Astrocyte of the spinal cord (primary cell): ENCODE measurements around the gene CSTPP1.

Source experiments
- DNase-seq: peaks from one replicate; pipeline ENCODE4 v3.0.0; 2011; ENCODE audit warnings: low read depth, low spot score
- H3K4me3 ChIP-seq: 2 replicates; pipeline ENCODE4 v1.5.1; 2011; ENCODE audit warnings: low read depth, mild to moderate bottlenecking, low read length, moderate library complexity
- in situ Hi-C: cut with HindIII; loops from 2 replicates; pipeline ENCODE4 v1.10.0; 2017; ENCODE audit warnings: low sequenced_read_pairs
- TF ChIP-seq, protein P1 (sequence below): IDR thresholded peaks from 2 replicates; pipeline ENCODE4 v1.5.1; 2012; ENCODE audit warnings: low read depth, mild to moderate bottlenecking, low read length, inconsistent platforms

The CSTPP1 gene

DNA sequence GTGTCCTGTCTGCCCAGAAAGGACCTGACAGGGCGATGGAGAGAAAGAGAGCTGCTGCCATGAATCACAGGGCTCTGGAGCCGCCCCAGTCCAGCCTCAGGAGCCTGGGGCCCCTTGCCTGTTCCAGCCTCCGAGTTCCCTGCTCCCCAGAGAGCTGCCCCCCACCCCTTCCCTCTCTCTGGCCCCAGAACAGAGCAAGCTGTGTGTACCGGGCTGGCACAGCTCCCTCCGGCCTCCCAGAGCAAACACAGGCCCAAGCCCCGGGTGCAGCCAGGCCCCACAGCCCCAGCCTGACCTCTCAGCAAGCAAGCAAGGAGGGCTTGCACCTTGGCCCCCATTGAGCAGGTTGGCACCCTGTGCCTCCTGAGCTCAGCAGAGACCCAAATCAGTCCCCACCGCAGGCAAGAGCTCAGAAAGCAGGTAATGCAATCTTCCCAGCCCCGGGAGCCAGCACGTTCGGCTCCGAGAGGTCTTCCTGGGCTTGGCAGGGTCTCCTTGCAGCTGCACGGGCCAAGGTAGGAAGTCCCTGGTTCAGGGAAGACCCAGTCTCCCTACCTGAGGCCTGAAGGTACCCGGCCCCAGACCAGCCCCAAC, 248.2 kb downstream of the CSTPP1 start:
- in situ Hi-C loops: no loop called here
- H3K4me3 ChIP-seq: peak overlapping the region; percentile 65
- no peak for DNase-seq
- TF ChIP-seq, protein P1, sequence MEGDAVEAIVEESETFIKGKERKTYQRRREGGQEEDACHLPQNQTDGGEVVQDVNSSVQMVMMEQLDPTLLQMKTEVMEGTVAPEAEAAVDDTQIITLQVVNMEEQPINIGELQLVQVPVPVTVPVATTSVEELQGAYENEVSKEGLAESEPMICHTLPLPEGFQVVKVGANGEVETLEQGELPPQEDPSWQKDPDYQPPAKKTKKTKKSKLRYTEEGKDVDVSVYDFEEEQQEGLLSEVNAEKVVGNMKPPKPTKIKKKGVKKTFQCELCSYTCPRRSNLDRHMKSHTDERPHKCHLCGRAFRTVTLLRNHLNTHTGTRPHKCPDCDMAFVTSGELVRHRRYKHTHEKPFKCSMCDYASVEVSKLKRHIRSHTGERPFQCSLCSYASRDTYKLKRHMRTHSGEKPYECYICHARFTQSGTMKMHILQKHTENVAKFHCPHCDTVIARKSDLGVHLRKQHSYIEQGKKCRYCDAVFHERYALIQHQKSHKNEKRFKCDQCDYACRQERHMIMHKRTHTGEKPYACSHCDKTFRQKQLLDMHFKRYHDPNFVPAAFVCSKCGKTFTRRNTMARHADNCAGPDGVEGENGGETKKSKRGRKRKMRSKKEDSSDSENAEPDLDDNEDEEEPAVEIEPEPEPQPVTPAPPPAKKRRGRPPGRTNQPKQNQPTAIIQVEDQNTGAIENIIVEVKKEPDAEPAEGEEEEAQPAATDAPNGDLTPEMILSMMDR: no peak

DNA sequence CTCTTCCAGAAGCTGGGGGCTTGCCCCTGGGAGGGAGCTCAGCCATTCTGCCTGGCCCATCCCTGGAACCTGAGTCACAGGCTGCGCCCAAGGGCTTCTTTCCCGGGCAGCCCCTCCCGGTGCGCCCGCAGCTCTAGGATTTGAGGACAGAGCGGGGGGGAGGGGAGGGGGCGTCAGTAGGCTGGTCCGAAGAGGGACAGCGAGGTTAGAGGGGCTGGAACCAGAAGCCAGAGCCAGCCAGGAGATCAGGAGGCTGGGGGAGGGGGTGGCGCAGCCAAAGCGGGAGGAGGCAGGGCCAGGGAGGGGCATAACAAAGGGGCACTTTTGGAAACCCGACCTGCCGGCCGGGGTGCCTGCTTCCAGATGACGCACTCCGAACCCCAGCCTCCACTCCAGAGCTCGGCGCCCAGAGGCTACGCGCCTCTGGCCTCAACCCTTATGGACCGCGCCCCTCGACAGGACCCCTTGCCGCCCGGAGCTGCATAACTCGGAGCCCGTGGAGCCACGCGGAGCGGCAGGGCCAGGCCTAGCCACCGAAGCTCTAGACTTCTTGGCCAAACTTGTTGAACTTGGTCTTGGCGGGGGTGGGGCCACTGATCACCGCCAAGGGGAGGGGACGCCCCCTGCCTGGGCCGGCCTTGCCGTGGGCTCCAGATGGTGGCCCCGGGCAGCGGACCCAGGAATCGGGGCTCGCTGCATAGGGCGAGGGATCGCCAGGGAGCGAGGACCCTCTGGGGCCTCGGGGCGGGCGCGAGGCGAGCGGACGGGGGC, 248.9 kb downstream of the CSTPP1 start:
- TF ChIP-seq, protein P1: no peak
- peak; percentile 60 for DNase-seq
- peak overlapping the region; percentile 65 for H3K4me3 ChIP-seq

DNA sequence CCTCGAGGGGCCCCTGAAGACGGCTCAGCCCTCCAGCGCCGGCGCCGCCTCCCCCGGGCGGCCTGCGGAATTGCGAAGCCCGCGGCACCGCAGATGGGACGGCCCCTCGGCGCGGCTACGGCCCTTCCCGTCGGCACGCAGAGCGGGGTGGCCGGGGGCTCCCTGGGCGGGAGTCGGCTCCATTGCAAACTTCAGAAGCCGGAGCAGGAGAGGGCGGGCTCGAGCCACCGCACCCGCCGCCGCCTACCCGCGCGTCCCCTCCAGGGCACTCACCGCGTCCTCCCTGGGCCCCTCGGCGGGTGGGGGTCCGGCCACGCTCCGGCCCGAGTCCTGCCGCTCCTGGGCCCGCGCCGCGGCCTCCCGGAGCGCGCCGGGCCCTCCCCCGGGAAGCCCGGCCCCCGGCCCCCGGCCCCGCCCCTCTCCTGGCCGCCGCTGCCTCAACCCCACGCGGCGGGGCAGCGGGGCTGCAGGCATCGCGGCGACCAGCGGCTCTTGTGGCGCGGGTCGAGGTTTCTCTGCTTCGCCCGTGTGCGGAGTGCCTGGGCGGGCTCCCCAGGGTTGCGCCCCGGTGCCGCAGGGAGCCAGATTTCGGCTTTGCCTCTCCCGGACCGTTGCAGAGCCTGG, 249.6 kb downstream of the CSTPP1 start, which contains the start of gene PACSIN3:
Gene PACSIN3, minus strand, starts transcription at position 359 of the 624 bp plus-strand sequence. CDS start 3,707 bp downstream, outside the sequence.
- no peak for DNase-seq
- in situ Hi-C loops: no loop called here
- TF ChIP-seq, protein P1: no peak
- peak within 1 kb of the TSS; percentile 65 for H3K4me3 ChIP-seq

More for the DNA sequence above, 248.9 kb downstream of the CSTPP1 start:
- in situ Hi-C loops: no loop called here

DNA sequence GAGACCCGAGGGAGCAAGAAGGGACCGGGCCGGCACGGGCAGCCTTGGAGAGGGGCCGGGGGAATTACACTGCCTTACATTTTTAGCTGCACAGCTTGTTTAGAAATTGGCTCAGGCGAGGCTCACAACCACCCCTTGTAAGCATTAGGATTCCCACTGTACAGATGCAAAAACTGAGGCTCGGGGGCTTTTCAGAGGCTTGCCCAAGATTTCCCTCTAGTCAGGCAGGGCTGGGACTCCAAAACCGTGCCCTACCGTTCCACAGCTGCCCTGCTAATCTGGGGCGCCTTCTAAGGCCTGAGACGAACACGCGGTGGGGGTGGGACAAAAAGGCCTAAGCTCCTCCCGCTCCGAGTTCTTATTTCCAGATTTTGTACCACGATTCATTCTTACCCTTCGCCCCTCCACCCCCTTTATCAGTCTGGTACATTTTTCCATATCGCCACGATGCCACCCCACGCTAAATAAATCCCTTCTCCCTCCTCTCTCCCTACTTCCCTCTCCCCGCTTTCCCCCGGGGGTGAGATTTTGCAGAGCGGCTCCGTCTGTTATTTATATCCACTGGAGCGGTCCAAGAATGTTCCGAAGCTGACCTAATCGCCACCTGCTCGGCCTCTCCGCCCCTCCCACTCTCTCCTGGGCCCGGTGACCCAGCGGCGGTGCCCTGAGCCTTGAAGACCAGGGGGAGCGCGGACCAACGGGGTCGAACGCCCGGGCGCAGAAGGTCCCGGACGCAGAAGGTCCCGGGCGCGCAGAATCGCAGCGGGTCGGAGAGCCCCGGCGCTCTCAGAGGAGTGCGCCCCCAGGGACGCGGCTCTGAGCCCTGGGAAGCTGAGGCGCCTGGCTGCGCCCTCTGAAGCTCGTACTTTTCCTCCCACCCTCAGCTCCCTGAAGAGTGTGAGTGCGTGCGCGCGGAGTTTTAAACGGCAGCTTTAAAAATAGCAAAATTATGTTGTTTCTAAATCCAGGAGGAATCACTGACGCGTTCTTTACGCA, 250.4 kb downstream of the CSTPP1 start:
- in situ Hi-C loops: no loop called here
- H3K4me3 ChIP-seq: peak overlapping the region; percentile 65
- DNase-seq: peak; percentile 35

DNA sequence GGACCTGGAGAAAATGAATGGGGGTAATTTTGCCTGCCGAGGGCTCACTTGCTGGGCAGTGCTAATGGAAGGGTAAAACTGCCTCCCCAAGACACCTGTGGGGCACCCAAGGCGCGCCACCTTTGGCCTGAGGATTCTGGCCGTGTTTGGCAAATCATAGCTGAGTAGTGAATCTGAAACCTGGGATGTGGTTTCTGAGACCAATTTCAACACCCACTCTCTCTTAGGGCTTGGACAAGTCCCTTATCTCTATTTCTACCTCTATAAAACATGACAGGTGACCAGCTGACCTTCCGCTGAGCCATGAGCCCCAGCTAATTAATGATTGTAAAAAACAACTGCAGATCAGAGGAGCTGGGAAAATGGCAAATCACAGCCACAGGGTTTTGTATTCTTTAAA, 251.2 kb downstream of the CSTPP1 start:
- peak overlapping the region; percentile 65 for H3K4me3 ChIP-seq
- DNase-seq: no peak
- TF ChIP-seq, protein P1: no peak
- in situ Hi-C loops: no loop called here

More for the DNA sequence above, 250.4 kb downstream of the CSTPP1 start:
- TF ChIP-seq, protein P1: peak; percentile 5
